B cell (primary cell): ENCODE data around the gene UTS2R. TPM values are rescaled to one million over a fixed set of nuclear protein-coding genes. Genes with fewer than 3 reads are reported as not detected.
A peak's percentile ranks its signal among the peaks of the same experiment; 100 is the strongest.

Experiments used
- ATAC-seq: fragments of 200-7000 bp; cut with Tn5 transposase; one replicate; pipeline ENCODE4 v1.10.0; 2021; ENCODE audit warnings: low read depth, mild to moderate bottlenecking, moderate number of reproducible peaks, moderate library complexity
- CTCF ChIA-PET: fragments of 350-600 bp; sonication (Branson Sonifier 250); formaldehyde crosslinking; loops from one replicate; lab custom pipeline; 2021; ENCODE audit warnings: antibody characterized with exemption, inconsistent platforms; lab: Charles Lee
- POLR2A ChIA-PET: fragments of 350-600 bp; sonication (Branson Sonifier 250); formaldehyde crosslinking; loops from one replicate; lab custom pipeline; 2021; ENCODE audit warnings: antibody characterized with exemption; lab: Charles Lee
- DNase-seq: peaks from one replicate; pipeline ENCODE4 v3.0.0; 2013
- H2AFZ ChIP-seq: 2 replicates; pipeline ENCODE4 v1.6.1; 2012; ENCODE audit warnings: mild to moderate bottlenecking, low read depth, low read length; ENCODE audit not compliant: insufficient read depth, poor library complexity, severe bottlenecking
- H3K27ac ChIP-seq, 2 donors: 1 replicate in 1 of 2; 2 replicates in 1 of 2; pipeline ENCODE4 v1.5.1; 2012 to 2013; ENCODE audit warnings: low read length in 2 of 2, mild to moderate bottlenecking in 2 of 2, moderate library complexity in 1 of 2
- H3K27me3 ChIP-seq, 4 experiments: fragments of 200-600 bp in 1 of 4; sonication (generic) in 1 of 4; replicated peaks in 1 of 4; 1 replicate in 2 of 4; 2 replicates in 2 of 4; pipeline versions ENCODE4 v1.6.1 to v1.7.0; 2013 to 2016; ENCODE audit warnings: low read length in 3 of 4, mild to moderate bottlenecking in 2 of 4, mixed read lengths in 1 of 4, moderate library complexity in 1 of 4; ENCODE audit not compliant: insufficient read depth in 4 of 4, control insufficient read depth in 3 of 4; ENCODE audit errors: control extremely low read depth in 1 of 4
- H3K36me3 ChIP-seq, 2 experiments: replicated peaks in 1 of 2; 1 replicate in 1 of 2; 2 replicates in 1 of 2; pipeline versions ENCODE4 v1.6.1 to v1.7.1; 2013; ENCODE audit warnings: low read length in 1 of 2; ENCODE audit not compliant: insufficient read depth in 2 of 2, control insufficient read depth in 1 of 2; ENCODE audit errors: control extremely low read depth in 1 of 2, extremely low read depth in 1 of 2
- H3K4me1 ChIP-seq, 2 donors: fragments of 200-600 bp in 1 of 2; sonication (generic) in 1 of 2; 1 replicate in 1 of 2; 2 replicates in 1 of 2; pipeline versions ENCODE4 v1.5.1 to v1.6.1; 2013 to 2017; ENCODE audit warnings: low read length in 2 of 2; ENCODE audit not compliant: control insufficient read depth in 2 of 2, insufficient read depth in 2 of 2
- H3K4me2 ChIP-seq: replicated peaks from 2 replicates; pipeline ENCODE3; 2012; ENCODE audit warnings: mild to moderate bottlenecking, low read depth, low read length; ENCODE audit not compliant: poor library complexity, severe bottlenecking
- H3K4me3 ChIP-seq, 5 experiments: fragments of 200-600 bp in 1 of 5; sonication (generic) in 1 of 5; 1 replicate in 3 of 5; 2 replicates in 2 of 5; pipeline versions ENCODE4 v1.5.1 to v1.7.0; 2011 to 2016; ENCODE audit warnings: low read length in 4 of 5, mild to moderate bottlenecking in 4 of 5, low read depth in 2 of 5, control low read depth in 1 of 5, moderate library complexity in 1 of 5; ENCODE audit not compliant: insufficient read depth in 1 of 5; ENCODE audit errors: control extremely low read depth in 1 of 5, extremely low read depth in 1 of 5
- H3K79me2 ChIP-seq: fragments of 200-600 bp; sonication (generic); one replicate; pipeline ENCODE4 v1.6.0; 2016; ENCODE audit warnings: low read length; ENCODE audit not compliant: control insufficient read depth, insufficient read depth
- H3K9ac ChIP-seq: fragments of 200-600 bp; sonication (generic); 2 replicates; pipeline ENCODE4 v1.6.1; 2017; ENCODE audit warnings: mild to moderate bottlenecking, low read length, moderate library complexity
- H3K9me3 ChIP-seq, 3 donors: one replicate each; pipeline versions ENCODE4 v1.6.1 to v1.7.1; 2013; ENCODE audit warnings: low read length in 2 of 3; ENCODE audit not compliant: control insufficient read depth in 2 of 3, insufficient read depth in 1 of 3; ENCODE audit errors: control extremely low read depth in 1 of 3
- H4K20me1 ChIP-seq: 2 replicates; pipeline ENCODE4 v1.6.0; 2012; ENCODE audit warnings: mild to moderate bottlenecking, low read length; ENCODE audit not compliant: insufficient read depth, control insufficient read depth, poor library complexity, severe bottlenecking
- H3K27ac Mint-ChIP-seq: one replicate; pipeline ENCODE4 v1.8.0; 2021; ENCODE audit warnings: mixed read lengths
- H3K27me3 Mint-ChIP-seq: one replicate; pipeline ENCODE4 v1.8.0; 2021; ENCODE audit warnings: mixed read lengths
- H3K4me1 Mint-ChIP-seq: one replicate; pipeline ENCODE4 v1.8.0; 2021; ENCODE audit warnings: mixed read lengths
- H3K4me3 Mint-ChIP-seq: one replicate; pipeline ENCODE4 v1.8.0; 2021; ENCODE audit warnings: mixed read lengths
- H3K9me3 Mint-ChIP-seq: one replicate; pipeline ENCODE4 v1.8.0; 2022; ENCODE audit warnings: mixed read lengths; ENCODE audit not compliant: insufficient read depth
- EZH2 ChIP-seq: IDR thresholded peaks from 2 replicates; pipeline ENCODE4 v1.6.1; 2012; ENCODE audit warnings: borderline replicate concordance, low read depth, mild to moderate bottlenecking, moderate library complexity, low read length; ENCODE audit not compliant: insufficient read depth, poor library complexity, severe bottlenecking
- WGBS: methylation state at CpG from one replicate; pipeline ENCODE4 v1.1.5; 2013; ENCODE audit warnings: missing lambda C conversion rate; ENCODE audit not compliant: insufficient coverage; 5-methylcytosine and 5-hydroxymethylcytosine counted together
- intact Hi-C: fragments of 100-400 bp; cut with micrococcal nuclease; formaldehyde crosslinking; loops from one replicate; pipeline ENCODE4 v1.10.0; 2022
- polyA plus RNA-seq: library from polyadenylated mRNA; depleted of rRNA; stranded (reverse); fragments of >200 nt; gene quantifications from 2 replicates; pipeline ENCODE4 v1.2.3, GENCODE V29; 2012
- total RNA-seq, 2 donors: library from RNA; stranded (reverse); fragments of 120-200 nt in 1 of 2; gene quantifications; 1 replicate in 1 of 2; 2 replicates in 1 of 2; pipeline versions ENCODE4 v1.2.3 to v1.2.4, GENCODE V29; 2013 to 2022
- TF ChIP-seq, protein P1 (sequence below): fragments of 200-600 bp; IDR thresholded peaks from one replicate; pipeline ENCODE4 v1.8.0; 2022; ENCODE audit warnings: antibody characterized with exemption, mild to moderate bottlenecking

The UTS2R gene
- total and polyA plus RNA-seq, 2 donors (not counting 1 experiment from before 2014, with no cell fraction given), result 0.86 TPM; not detected in 1

DNA sequence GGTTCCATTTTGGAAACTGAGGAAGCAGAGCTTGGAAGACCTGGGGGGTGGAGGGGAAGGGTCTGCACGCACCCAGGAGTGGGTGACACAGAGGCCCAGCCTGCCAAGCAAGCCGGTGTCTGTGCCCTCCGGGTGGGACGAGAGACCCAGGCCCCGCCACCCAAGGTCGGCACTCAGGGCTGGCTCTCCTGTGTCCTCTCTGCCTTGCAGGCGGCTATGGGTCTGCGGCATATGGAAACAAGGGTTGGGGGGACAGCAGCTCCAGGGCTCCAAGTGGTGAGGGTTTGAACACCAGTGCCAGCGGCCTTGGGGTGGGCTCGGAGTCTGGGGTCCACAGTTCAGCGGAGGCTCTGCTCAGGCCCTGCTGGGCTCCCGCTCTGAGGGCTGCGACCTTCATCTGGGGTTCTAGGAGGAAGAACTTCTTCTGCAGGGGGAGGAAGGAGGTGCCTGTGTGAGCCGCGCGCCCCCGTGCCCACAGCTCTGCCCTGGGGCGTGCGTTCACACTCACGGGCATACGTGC is 49.6 kb upstream of the UTS2R start:
- no peak overlapping the region for H3K27ac ChIP-seq
- H3K4me1 ChIP-seq, result peaks cover 8 to 9% of the 10 kb centered on the region in 2 donors
- H2AFZ ChIP-seq, result no peak overlapping the region
- intact Hi-C loops, result loop anchor here (1.0 kb wide), 5 partner anchors 21 to 116 kb away; partner anchors contain the start of gene CSNK1D
- no peak for TF ChIP-seq EZH2
- TF ChIP-seq, protein P1, sequence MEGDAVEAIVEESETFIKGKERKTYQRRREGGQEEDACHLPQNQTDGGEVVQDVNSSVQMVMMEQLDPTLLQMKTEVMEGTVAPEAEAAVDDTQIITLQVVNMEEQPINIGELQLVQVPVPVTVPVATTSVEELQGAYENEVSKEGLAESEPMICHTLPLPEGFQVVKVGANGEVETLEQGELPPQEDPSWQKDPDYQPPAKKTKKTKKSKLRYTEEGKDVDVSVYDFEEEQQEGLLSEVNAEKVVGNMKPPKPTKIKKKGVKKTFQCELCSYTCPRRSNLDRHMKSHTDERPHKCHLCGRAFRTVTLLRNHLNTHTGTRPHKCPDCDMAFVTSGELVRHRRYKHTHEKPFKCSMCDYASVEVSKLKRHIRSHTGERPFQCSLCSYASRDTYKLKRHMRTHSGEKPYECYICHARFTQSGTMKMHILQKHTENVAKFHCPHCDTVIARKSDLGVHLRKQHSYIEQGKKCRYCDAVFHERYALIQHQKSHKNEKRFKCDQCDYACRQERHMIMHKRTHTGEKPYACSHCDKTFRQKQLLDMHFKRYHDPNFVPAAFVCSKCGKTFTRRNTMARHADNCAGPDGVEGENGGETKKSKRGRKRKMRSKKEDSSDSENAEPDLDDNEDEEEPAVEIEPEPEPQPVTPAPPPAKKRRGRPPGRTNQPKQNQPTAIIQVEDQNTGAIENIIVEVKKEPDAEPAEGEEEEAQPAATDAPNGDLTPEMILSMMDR, result no peak
- ChIA-PET CTCF (interaction anchor here (1.2 to 6.7 kb wide), 5 partner anchors 9 to 117 kb away, joined by 3 to 68 read pairs (median 25); no protein-coding TSS in a partner anchor), POLR2A (no interaction called here)
- H3K9ac ChIP-seq, result no peak overlapping the region
- peaks cover 0 to 17% (median 4%) of the 10 kb centered on the region in 4 experiments for H3K27me3 ChIP-seq
- no peak overlapping the region for H3K4me3 ChIP-seq
- 75% methylated on average over 11 of the region's 21 CpGs for WGBS
- no peaks in the 10 kb centered on the region for H3K79me2 ChIP-seq
- DNase-seq (peak; percentile 32), ATAC-seq (no peak)
- no peaks in the 10 kb centered on the region for H4K20me1 ChIP-seq
- Mint-ChIP-seq H3K4me1 (peaks cover 3% of the 10 kb centered on the region), H3K4me3 (peak overlapping the region; percentile 29), H3K9me3 (no peaks in the 10 kb centered on the region), H3K27me3 (no peaks in the 10 kb centered on the region), H3K27ac (no peak overlapping the region)
- no peaks in the 10 kb centered on the region for H3K36me3 ChIP-seq
- peak overlapping the region; percentile 73 for H3K4me2 ChIP-seq
- peaks cover 0 to 18% (median 0%) of the 10 kb centered on the region in 3 donors for H3K9me3 ChIP-seq
